Bronchial epithelial cell (primary cell): ENCODE measurements around the gene SMIM14. TPM values are rescaled to one million over a fixed set of nuclear protein-coding genes. Genes with fewer than 3 reads are reported as not detected.
A peak's percentile ranks its signal among the peaks of the same experiment; 100 is the strongest.
"Not testable (repeated sequence)": the region's sequence is repeated elsewhere in the genome, so short reads cannot be mapped to it uniquely, and the experiment has no call there.

Source experiments
- DNase-seq: peaks from one replicate; pipeline ENCODE4 v3.0.0-alpha.2; 2010; ENCODE audit warnings: low read depth
- FAIRE-seq: peaks from 2 replicates; lab custom pipeline; 2011; peaks lifted over from hg19 to GRCh38; lab: Jason Lieb, UNC
- H3K27me3 ChIP-seq: 2 replicates; pipeline ENCODE4 v1.5.1; 2011; ENCODE audit warnings: low read length; ENCODE audit not compliant: control insufficient read depth, insufficient read depth
- H3K36me3 ChIP-seq: 2 replicates; pipeline ENCODE4 v1.5.1; 2011; ENCODE audit warnings: low read length; ENCODE audit not compliant: control insufficient read depth, insufficient read depth
- H3K4me3 ChIP-seq: 2 replicates; pipeline ENCODE4 v1.5.1; 2011; ENCODE audit warnings: mild to moderate bottlenecking, low read depth, low read length, control low read depth
- CTCF ChIP-seq: IDR thresholded peaks from 2 replicates; pipeline ENCODE4 v1.5.1; 2011; ENCODE audit warnings: mild to moderate bottlenecking, moderate library complexity, low read length, control low read depth, inconsistent platforms; ENCODE audit not compliant: insufficient read depth, severe bottlenecking
- total RNA-seq: library from RNA; depleted of rRNA; stranded (reverse); fragments of >200 nt; gene quantifications from 2 replicates; pipeline ENCODE4 v1.2.1, GENCODE V29; 2014

SMIM14 gene
- total RNA-seq, 1 donor from 2014 or later: 21.1 TPM

GRCh38 chr4:39616651-39617050 is 22.0 kb downstream of the SMIM14 start:
- no peaks in the 10 kb centered on the region for H3K27me3 ChIP-seq
- no peak for FAIRE-seq
- H3K4me3 ChIP-seq: no peak overlapping the region
- no peak for TF ChIP-seq CTCF
- H3K36me3 ChIP-seq: no peaks in the 10 kb centered on the region
- peak; percentile 35 for DNase-seq

GRCh38 chr4:39616112-39616511 is 22.6 kb downstream of the SMIM14 start:
- H3K36me3 ChIP-seq, H3K27me3 ChIP-seq, FAIRE-seq, H3K4me3 ChIP-seq, DNase-seq: not testable (repeated sequence)

GRCh38 chr4:39614487-39615162 is 24.0 kb downstream of the SMIM14 start:
- FAIRE-seq (no peak), DNase-seq (peak; percentile 75)
- Histone ChIP-seq H3K36me3 (no peaks in the 10 kb centered on the region), H3K4me3 (no peak overlapping the region), H3K27me3 (no peaks in the 10 kb centered on the region)
- no peak for TF ChIP-seq CTCF

- no peak for TF ChIP-seq CTCF
- DNase-seq (peak; percentile 62), FAIRE-seq (no peak)
- Histone ChIP-seq H3K27me3 (no peaks in the 10 kb centered on the region), H3K4me3 (no peak overlapping the region), H3K36me3 (no peaks in the 10 kb centered on the region)
Measured at GRCh38 chr4:39613093-39613656, 25.5 kb downstream of the SMIM14 start.

GRCh38 chr4:39609454-39609931 is 29.2 kb downstream of the SMIM14 start:
- FAIRE-seq (no peak), DNase-seq (no peak)
- no peaks in the 10 kb centered on the region for H3K27me3 ChIP-seq
- no peaks in the 10 kb centered on the region for H3K36me3 ChIP-seq
- H3K4me3 ChIP-seq: no peak overlapping the region
- no peak for TF ChIP-seq CTCF

- Histone ChIP-seq H3K27me3 (no peaks in the 10 kb centered on the region), H3K36me3 (peaks cover 2% of the 10 kb centered on the region), H3K4me3 (no peak overlapping the region)
- FAIRE-seq (no peak), DNase-seq (no peak)
- TF ChIP-seq CTCF: no peak
Measured at GRCh38 chr4:39608451-39608850, 30.2 kb downstream of the SMIM14 start.
